GM19397 (cell line): ENCODE data around the gene COL11A2.
"Not testable (repeated sequence)": the region's sequence is repeated elsewhere in the genome, so short reads cannot be mapped to it uniquely, and the experiment has no call there.

Experiments
- ATAC-seq: cut with Tn5 transposase; IDR thresholded peaks from one replicate; pipeline ENCODE4 v1.9.1; 2021; ENCODE audit warnings: mild to moderate bottlenecking, moderate library complexity; ENCODE audit not compliant: unreplicated experiment

Gene COL11A2

DNA sequence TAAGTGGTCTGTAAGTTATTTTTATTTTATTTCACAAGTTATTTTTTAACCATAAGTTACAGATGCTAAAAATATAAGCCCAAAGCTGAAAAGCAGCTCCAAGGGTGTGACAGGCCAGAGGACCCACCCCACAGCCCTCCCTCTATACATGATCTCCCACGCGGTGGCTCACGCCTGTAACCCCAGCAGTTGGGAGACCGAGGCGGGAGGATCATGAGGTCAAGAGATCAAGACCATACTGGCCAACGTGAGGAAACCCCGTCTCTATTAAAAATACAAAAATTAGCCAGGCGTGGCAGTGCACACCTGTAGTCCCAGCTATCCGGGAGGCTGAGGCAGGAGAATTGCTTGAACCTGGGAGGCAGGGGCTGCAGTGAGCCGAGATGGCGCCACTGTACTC lies 32.2 kb downstream of the COL11A2 start:
- ATAC-seq: no peak

DNA sequence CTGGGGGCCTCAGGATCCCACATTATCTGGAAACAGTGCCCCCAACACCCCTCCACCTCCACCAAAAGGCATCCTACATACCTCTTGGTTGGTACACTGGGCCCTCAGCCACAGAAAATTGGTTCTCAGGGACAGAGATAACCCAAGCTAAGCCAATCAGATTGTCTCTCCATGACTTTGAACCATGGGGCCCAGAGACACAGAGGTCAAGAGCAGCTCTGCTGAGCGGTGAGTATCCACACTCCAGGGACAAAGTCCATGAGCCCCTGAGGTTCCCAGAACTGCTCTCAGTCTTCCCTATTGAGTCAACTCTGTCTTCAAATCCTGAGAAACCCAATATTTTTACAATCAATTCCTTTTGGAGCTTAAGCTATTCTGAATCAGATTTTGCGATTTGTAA lies 35.3 kb downstream of the COL11A2 start:
- no peak for ATAC-seq

DNA sequence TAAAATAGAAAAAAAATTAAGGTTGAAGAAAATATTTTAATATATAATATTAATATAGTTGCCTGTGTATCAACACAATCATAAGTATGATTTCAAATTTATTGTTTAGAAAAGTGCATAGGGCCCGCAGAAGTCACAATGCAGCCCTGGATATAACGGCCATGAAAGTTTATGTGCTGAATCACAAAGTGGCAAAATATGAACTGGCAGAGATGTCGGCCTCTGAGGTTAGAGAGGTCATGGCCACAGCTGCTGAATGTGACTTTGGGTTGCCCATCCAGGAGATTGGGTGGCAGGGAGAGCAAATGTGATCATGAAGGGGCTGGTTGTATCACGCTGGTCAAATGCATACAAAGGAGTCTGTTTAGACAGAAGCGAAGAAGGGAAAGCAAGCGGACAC lies 35.7 kb downstream of the COL11A2 start:
- ATAC-seq: no peak

DNA sequence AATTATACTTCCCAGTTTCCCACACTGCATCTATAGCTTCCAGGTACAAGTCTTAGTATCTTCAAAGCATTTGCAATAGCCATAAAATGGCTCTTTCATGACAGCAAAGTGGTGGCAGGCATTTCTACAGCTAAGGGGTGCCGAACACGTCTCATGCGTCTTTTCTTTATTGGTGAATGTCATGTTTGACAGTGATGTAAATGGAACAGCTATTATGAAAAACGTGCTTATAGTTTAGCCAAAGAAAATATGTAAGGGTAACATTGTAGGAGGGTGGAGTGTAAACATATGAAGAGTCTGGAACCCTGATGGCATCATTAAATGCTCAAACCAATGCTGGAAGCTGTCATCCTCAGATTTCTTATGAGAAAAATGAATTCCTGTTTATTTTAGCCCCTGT lies 37.9 kb downstream of the COL11A2 start:
- ATAC-seq: no peak

DNA sequence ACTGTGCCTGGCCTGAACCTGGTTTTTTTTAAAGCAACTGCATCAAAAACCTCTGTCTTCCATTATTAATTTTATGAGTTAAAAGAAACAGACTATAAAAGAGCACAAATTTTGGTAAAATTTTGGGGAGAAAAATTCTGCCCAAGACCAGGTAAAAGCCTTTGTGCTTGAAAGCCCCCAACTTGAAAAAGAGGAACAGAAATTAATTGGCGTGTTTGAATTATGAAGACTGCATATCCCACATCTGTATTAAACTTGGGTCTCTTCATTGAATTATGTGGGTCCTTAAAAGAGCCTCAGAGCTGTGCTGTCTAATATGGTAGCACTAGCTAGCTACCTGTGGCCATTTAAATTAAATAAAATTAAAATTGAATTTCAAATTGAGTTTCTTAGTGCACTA lies 41.2 kb downstream of the COL11A2 start:
- no peak for ATAC-seq

DNA sequence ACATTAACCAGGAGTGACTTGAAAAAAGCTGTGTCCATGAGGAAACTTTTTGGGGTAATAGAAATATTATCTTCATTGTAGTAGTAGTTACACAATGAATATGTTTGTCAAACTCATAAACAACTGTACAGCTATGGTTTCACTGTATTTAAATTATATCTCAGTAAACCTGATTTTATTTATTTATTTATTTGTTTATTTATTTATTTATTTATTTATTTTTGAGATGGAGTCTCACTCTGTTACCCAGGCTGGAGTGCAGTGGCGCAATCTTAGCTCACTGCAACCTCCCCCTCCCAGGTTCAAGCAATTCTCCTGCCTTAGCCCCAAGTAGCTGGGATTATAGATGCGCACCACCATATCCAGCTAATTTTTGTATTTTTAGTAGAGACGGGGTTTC lies 41.7 kb downstream of the COL11A2 start:
- not testable (repeated sequence) for ATAC-seq

DNA sequence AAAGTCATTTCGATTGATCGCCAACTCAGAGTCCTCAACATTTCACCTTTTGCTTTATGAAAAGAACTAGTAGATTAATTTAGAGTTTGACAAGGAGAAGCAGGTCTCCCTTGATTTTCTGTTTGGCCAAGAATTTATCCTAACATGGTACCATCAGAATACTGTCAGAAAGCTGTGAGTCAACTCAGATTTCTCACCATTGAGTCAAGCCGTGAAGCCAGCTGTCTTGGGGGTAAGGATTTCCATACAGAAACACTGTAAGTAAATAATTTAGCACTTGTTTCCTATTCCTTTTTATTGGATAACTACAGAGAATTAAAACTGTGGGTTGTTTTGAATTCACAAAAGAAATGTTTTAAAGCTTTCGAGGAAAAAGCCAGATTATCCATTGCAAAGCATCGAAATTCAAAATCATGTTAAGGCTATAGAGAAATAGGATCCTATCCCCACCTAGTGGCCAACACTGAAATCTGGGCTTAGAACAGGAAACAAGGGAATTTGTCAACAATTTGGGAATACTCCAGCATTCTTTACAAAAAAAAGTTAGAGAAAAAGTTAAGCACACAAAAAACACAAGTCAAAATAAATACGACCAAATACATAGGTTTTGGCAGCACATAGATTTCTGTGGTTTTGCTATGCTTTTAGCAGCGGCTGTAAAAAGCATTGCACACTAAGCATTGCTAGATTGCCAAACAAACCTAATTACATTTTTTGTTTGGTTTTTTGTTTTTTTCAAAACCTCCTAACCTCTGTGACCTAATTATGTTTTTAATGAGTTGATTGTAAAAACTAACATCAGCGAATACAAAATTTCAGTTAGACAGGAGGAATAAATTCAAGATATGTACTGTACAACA lies 44.2 kb downstream of the COL11A2 start:
- no peak for ATAC-seq

DNA sequence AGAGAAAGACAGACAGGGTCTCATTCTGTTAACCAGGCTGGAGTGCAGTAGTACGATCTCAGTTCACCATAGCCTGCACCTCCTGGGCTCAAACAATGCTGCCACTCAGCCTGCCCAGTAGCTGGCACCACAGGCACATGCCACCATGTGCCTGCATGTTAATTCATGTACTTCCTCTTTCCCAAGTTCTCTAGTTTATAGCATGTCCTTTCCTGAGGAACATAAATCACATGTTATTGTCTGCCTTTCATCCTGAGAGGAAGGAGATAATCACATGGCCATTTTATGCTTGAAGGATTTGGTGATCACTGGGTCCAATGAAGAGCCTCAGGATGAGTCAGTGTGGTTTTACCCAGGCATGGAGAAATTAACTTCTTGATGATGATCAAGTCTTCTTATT lies 47.9 kb downstream of the COL11A2 start:
- no peak for ATAC-seq

DNA sequence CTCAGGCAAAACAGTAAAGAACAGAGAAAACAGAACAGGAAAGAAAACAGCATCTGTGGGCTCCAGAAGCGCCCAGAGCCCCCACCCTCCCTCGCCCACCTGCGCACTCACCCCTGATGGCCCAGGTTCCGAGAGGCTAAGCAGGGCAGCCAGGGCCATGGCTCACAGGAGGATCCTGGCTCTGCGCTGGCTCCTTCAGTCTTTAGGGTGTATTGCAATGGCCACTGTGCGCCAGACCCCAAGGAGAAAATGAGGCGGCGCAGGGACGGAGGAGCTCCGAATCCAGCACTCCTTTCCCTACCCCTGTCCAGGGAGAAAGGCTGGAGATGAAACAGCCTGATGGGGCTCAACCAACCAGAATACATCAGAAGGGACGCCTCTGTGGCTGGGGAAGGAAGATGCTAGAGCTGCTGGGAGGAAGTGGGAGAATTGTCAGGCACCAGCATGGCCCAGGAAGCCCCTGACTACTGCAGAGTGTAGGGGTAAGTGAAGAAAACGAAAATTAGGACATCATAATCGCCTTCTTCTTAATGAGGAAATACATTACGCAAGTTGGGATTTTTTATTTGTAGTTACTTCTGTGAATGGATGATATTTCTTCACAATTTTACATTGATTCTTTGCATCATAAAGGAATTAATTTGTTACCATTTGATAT lies 49.0 kb downstream of the COL11A2 start:
- no peak for ATAC-seq

DNA sequence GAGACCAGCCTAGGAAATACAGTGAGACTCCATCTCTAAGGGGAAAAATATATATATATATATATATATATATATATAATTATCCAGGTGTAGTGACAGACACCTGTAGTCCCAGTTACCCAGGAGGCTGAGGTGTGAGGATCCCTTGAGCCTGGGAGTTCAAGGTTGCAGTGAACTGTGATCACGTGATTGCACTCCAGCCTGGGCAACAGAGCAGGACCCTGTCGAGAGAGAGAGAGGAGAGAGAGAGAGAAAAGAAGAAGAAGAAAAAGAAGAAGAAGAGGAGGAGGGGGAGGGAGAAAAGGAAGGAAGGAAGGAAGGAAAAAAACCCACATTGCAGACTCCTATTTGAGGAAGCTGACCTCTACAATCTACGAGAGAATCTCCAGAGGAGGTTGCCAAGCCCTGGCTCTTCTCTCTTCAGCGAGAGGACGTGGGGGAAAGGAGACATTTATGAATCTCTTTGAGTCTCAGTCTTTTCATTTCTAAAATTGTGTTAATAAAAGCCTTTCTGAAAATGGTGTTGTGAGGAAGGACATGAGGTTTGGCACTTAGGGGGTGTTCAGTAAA lies 49.7 kb downstream of the COL11A2 start:
- no peak for ATAC-seq

DNA sequence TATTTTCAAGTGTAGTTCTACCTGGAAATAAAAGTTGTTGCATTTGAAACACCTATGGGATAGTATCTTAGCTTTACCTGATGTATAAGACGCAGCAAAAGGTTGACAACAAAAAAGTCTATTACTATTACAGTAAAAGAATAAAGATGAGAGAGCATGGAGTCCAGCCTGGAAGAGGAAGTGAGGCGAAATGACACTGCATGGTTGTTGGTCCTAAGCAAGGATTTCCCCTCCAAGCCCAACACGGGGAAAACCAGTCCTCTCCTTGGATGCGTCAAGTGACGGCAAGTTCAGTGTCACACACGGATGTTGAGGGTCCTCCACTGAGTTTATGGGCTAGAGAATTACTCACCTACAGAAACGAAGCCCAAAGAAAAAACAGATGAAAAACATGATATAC lies 51.7 kb downstream of the COL11A2 start:
- ATAC-seq: no peak

DNA sequence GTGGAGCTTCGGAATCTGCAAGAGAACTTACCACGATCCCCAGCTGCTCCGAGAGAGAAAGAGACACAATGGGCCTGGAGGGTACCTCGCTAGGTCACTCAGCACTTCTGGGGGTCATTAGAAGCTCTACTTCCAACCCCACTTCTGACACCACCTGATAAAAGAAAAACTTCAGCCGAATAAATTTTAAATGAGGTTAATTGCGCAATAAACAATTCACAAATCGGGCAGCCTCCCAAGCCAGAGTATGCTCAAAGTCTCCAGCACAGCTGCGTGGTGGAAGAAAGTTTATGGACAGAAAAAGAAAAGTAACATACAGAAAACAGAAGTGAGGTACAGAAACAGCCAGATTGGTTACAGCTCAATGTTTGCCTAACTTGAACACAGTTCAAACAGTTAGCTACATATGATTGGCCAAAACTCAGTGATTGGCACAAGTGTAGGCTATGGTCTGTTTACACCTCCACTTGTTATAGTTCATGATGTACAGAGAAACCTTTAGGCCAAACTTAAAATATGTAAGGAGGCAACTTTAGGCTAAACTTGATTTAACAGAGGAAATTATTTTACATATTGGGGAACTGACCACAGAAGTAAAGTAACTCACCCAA lies 52.6 kb downstream of the COL11A2 start:
- no peak for ATAC-seq

DNA sequence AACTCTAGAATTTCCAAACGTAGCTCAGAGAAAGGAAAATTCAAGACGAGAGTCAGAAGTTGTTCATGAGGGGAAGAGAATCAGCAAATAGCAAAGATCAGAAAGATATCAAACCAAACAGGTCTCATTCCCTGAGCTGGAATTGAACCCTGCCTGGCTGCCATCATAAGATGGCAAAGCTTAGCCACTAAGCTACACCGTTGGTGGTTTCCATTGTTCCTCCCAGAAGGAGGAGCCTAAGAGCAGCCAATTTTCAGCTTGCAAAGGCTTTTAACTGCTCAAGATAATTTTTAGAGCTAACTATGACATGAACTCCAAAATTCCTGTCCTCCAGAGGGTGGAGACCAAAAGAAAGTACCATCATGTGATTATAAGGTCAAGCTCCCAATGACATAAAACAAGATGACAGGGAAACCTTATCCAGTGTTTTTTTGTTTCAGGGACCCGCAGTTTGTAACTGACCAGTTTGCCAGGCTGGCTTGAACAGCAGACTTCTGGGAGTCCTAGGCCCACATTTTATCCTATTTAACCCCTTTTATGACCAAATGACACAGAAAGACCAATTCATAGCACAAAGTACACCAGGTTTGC lies 55.9 kb downstream of the COL11A2 start:
- no peak for ATAC-seq

DNA sequence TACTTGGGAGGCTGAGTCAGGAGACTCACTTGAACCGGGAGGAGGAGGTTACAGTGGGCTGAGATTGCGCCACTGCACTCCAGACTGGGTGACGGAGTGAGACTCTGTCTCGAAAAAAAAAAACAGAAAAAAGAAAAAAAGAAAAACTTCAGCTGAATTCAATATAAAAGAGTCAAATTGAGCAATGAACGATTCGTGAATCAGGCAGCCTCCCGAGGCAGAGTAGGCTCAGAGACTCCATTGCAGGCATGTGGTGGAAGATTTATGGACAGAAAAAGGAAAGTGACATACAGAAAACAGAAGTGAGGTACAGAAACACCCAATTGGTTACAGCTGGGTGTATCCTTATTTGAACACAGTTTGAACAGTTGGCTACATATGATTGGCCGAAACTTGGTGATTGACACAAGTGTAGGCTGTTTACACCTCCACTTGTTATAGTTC lies 60.2 kb downstream of the COL11A2 start:
- no peak for ATAC-seq

DNA sequence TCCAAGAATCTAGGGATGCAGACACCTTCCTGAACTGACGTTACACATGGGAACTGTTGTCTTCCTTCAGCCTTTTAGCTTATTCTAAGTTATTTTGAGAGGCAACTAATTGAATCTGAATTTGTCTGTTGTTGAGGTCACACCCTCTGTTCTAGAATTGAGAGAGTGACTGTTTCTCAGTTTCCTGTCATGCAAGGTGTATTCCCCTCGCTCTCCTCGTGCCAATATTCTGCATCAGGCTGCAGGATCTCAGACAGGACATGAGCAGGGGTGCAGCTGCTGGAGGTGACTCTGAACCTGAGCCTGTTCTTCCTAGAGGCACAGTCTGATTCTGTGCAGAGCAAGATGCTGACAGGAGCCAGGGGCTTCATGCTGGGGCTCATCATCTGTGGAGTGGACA lies 63.9 kb downstream of the COL11A2 start:
- ATAC-seq: no peak

DNA sequence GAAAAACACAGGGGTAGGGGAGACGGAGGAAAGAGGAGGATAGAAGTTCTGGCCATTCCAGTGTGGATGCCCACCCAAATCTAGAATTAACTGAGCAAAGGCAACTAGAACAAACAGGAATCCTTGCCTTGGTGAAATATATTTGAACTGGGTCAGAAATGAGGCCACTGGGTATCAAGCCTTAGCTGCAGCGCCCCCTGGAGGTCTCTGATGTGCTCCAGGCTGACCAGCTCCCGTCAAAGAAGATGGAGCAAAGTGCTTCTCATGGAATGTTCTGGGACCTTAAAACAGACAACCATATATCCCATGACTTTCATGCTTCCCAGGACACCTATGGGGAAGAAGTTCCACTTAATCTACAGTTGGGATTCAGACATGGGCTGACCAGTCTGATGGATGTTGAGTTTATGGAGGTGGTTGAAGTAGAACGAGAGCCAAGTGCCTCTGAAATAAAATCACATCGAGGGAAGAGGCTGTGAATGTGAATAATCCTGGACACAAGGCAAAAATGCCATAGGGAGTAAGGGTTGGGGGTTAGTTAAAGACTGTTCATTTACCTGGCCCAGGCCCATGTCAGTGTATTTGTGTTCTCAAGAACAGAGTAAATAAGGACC lies 66.1 kb downstream of the COL11A2 start:
- no peak for ATAC-seq

DNA sequence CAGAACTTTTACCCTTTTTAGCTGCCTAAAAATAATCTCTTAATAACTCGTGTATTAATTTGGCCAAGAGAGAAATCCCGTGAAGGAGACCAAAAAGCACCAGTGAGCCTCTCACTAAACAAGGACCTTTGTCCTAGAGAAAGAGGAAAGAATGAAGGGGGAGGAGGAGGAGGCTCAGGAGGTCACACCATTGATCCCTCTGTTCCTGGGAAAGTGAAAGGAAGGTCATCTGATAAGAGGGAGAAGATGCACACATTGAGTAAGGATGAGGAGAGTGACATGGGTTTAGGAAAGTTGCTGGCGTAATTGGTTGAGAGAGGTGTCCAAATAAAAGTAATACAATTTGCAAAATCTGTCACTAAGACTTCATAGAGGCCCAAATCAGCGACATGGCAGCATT lies 67.3 kb downstream of the COL11A2 start:
- ATAC-seq: no peak

DNA sequence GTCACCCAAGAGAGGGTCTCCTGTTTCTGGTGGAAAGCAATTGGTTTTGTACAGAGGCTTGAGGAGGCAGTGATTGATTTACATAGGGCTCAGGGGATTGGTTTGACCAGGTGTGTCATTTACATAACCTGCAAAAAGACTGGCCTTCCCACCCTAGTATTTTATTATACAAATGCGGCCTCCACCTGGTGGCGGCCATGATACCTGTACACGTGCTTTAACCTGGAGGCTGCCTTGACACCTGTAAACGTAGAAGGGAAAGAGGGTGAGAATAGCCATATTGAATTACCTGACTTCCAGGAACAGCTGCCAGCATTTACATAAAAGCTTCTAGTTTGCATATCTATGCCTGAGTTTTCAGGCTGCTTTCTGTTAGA lies 67.8 kb downstream of the COL11A2 start:
- no peak for ATAC-seq

DNA sequence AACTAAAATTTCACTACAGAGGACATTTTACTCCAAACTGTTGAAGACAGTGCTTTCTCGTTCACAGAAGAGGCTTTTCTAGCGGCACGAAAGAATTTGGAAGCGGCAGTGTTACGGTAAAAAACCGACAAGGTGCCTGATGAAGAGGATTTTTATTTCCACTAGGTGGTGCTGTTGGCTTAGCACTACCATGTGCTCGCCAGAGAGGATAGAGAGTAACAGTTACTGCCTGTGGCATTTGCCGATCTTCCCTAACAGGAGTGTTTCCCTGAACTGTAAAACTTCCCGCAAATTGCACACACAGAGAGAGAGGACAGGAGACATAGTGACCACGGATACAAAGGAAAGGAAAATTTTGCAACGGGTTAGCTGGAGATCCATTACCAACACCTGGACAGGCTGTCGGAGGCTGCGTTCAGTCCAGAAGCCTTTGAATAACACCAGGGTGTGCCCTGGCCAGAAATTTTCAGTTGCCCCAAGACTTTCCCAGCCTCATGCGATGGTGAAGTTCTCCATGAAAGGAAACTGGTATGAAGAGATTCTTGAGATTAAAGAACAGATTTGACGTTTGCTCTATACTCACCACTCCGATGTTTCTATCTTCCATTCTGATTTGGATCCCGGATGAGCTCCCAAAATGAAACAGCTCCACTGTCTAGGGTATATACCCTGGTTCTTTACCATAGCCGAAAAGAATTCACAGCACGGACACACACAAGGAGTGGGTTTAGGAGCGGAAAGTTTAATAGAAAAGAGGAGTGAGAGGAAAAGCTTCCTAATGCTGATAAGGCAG lies 68.3 kb downstream of the COL11A2 start:
- ATAC-seq: no peak

DNA sequence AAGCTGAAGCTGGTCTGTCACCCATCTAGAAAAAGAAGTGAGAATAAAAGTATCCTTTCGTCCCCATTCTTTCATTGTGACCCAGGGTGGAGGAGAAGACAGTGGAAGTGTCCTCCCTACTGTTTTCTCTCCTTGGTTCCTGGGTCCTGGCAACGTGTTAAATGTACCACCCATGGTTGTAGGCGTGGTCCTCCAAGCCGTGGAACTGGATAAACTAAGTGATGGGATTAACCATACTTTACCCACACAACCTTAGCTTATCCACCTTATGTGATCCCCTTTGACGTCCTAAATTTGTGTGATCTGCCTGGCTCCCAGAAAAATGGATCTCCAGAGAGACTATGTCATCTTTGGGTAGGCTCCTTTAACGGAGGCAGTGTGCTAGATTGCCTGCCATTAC lies 69.1 kb downstream of the COL11A2 start:
- no peak for ATAC-seq
